B cell (primary cell): ENCODE measurements around the gene DNAH8.

ENCODE experiments used
- CTCF ChIP-seq: fragments of 200-600 bp; IDR thresholded peaks from one replicate; pipeline ENCODE4 v1.8.0; 2022; ENCODE audit warnings: antibody characterized with exemption, mild to moderate bottlenecking
- EZH2 ChIP-seq: IDR thresholded peaks from 2 replicates; pipeline ENCODE4 v1.6.1; 2012; ENCODE audit warnings: borderline replicate concordance, low read depth, mild to moderate bottlenecking, moderate library complexity, low read length; ENCODE audit not compliant: insufficient read depth, poor library complexity, severe bottlenecking

- TF ChIP-seq CTCF, result no peak
- no peak for TF ChIP-seq EZH2
Observed at GRCh38 chr6:38990475-38990874, 275.4 kb downstream of the DNAH8 start.
